Astrocyte (in vitro differentiated cells and primary cell): ENCODE measurements around the gene ZNF407. TPM values are rescaled to one million over a fixed set of nuclear protein-coding genes. Genes with fewer than 3 reads are reported as not detected.

Experiments
- DNase-seq: peaks from one replicate; pipeline ENCODE4 v3.0.0-alpha.2; 2010; ENCODE audit warnings: low read depth
- FAIRE-seq: peaks from 2 replicates; lab custom pipeline; 2011; peaks lifted over from hg19 to GRCh38; lab: Jason Lieb, UNC
- H2AFZ ChIP-seq: 2 replicates; pipeline ENCODE4 v1.6.0; 2012; ENCODE audit warnings: low read depth, low read length, inconsistent platforms
- H3K27ac ChIP-seq: 2 replicates; pipeline ENCODE4 v1.5.1; 2011; ENCODE audit warnings: low read depth, low read length, inconsistent platforms
- H3K27me3 ChIP-seq: 2 replicates; pipeline ENCODE4 v1.6.0; 2011; ENCODE audit warnings: low read length, inconsistent platforms; ENCODE audit not compliant: insufficient read depth
- H3K36me3 ChIP-seq: 2 replicates; pipeline ENCODE4 v1.5.1; 2011; ENCODE audit warnings: low read length, inconsistent platforms; ENCODE audit not compliant: insufficient read depth
- H3K4me1 ChIP-seq: 2 replicates; pipeline ENCODE4 v1.5.1; 2011; ENCODE audit warnings: low read length, inconsistent platforms; ENCODE audit not compliant: insufficient read depth
- H3K4me2 ChIP-seq: 2 replicates; pipeline ENCODE4 v1.6.0; 2012; ENCODE audit warnings: low read length, inconsistent platforms
- H3K4me3 ChIP-seq: 2 replicates; pipeline ENCODE4 v1.5.1; 2011; ENCODE audit warnings: low read depth, mild to moderate bottlenecking, low read length, inconsistent platforms; ENCODE audit not compliant: insufficient read depth
- H3K79me2 ChIP-seq: 2 replicates; pipeline ENCODE4 v1.6.0; 2012; ENCODE audit warnings: mild to moderate bottlenecking, low read length, inconsistent platforms; ENCODE audit not compliant: insufficient read depth
- H3K9ac ChIP-seq: 2 replicates; pipeline ENCODE4 v1.6.0; 2012; ENCODE audit warnings: mild to moderate bottlenecking, low read length, inconsistent platforms
- H3K9me3 ChIP-seq: 2 replicates; pipeline ENCODE4 v1.5.1; 2012; ENCODE audit warnings: low read depth, mild to moderate bottlenecking, low read length, inconsistent platforms; ENCODE audit not compliant: insufficient read depth
- H4K20me1 ChIP-seq: 2 replicates; pipeline ENCODE4 v1.6.0; 2012; ENCODE audit warnings: low read length, inconsistent platforms; ENCODE audit not compliant: insufficient read depth
- H3K27ac Mint-ChIP-seq: one replicate; pipeline ENCODE4 v1.8.0; 2021; ENCODE audit warnings: mild to moderate bottlenecking, mixed read lengths; ENCODE audit not compliant: unreplicated experiment
- H3K27me3 Mint-ChIP-seq: one replicate; pipeline ENCODE4 v1.8.0; 2021; ENCODE audit warnings: low read depth, mixed read lengths; ENCODE audit not compliant: unreplicated experiment
- H3K36me3 Mint-ChIP-seq: one replicate; pipeline ENCODE4 v1.8.0; 2021; ENCODE audit warnings: low read depth, mixed read lengths; ENCODE audit not compliant: unreplicated experiment
- H3K4me1 Mint-ChIP-seq: one replicate; pipeline ENCODE4 v1.8.0; 2021; ENCODE audit warnings: low read depth, mixed read lengths; ENCODE audit not compliant: unreplicated experiment
- H3K4me3 Mint-ChIP-seq: one replicate; pipeline ENCODE4 v1.8.0; 2021; ENCODE audit warnings: mild to moderate bottlenecking, moderate library complexity, mixed read lengths; ENCODE audit not compliant: unreplicated experiment
- H3K9me3 Mint-ChIP-seq: one replicate; pipeline ENCODE4 v1.8.0; 2021; ENCODE audit warnings: mild to moderate bottlenecking, mixed read lengths; ENCODE audit not compliant: unreplicated experiment
- EZH2 ChIP-seq: IDR thresholded peaks from 2 replicates; pipeline ENCODE4 v1.6.1; 2012; ENCODE audit warnings: mild to moderate bottlenecking, low read length, inconsistent platforms; ENCODE audit not compliant: insufficient read depth
- total RNA-seq: library from RNA; stranded (reverse); gene quantifications from 2 replicates; pipeline ENCODE4 v1.2.1, GENCODE V29; 2021
- TF ChIP-seq, protein P1 (sequence below): IDR thresholded peaks from 2 replicates; pipeline ENCODE4 v1.5.1; 2011; ENCODE audit warnings: low read depth, mild to moderate bottlenecking, inconsistent platforms, low read length, moderate library complexity; ENCODE audit not compliant: insufficient read depth

Gene ZNF407
- total RNA-seq, 1 donor from 2014 or later: 13.8 TPM

DNA sequence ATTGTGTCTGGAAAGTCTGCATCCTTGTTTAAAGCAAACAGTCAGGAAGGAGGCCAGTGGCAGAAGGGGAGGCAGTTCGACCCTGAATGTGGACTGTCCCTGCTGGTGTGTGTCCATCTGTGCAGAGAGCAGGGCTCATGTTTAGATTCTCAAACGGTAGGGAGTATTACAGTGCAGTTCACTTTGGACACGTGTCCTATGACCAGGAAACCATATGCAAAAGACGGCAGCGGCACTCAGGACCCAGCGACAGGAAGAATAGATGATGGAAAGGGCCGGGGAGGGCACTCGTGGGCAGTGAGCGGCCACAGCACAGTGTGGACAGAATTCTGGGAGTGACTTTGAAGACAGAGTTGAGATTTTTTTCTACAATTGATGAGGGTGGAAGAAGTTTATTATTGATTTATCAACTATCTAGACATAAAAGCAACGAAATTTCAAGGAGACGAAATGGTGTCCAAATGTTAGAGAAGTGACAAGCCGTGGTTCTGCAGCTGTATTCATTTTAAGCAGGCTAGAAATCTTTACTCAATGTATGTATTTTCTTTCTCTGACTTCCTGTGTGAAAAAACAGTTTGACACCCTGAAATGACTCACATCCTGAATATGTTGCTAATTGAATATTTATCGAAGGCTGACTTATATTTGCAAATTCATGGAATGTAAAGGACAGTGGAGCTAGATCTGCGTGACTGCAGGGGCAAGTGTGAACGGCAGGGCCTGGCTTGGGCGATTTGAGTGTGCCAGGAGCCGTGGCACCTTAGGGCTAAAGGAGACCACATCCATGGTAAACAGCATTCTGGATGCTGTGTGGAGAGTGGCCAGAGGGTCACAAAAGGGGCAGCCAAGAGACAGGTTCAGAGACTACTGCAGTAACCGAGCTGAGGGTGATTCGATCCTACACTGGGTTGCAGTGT lies 397.1 kb downstream of the ZNF407 start:
- peaks cover 26% of the 10 kb centered on the region for H3K4me1 Mint-ChIP-seq
- no peaks in the 10 kb centered on the region for H3K27me3 ChIP-seq
- H3K36me3 ChIP-seq: no peaks in the 10 kb centered on the region
- H3K27ac ChIP-seq: no peak overlapping the region
- peak overlapping the region; percentile 5 for H3K9ac ChIP-seq
- no peaks in the 10 kb centered on the region for H3K79me2 ChIP-seq
- H3K9me3 Mint-ChIP-seq: no peaks in the 10 kb centered on the region
- no peaks in the 10 kb centered on the region for H3K27me3 Mint-ChIP-seq
- no peaks in the 10 kb centered on the region for H3K9me3 ChIP-seq
- DNase-seq: peak; percentile 25
- no peaks in the 10 kb centered on the region for H3K36me3 Mint-ChIP-seq
- peak overlapping the region; percentile 70 for H3K27ac Mint-ChIP-seq
- H3K4me3 ChIP-seq: no peak overlapping the region
- no peaks in the 10 kb centered on the region for H4K20me1 ChIP-seq
- TF ChIP-seq EZH2: no peak
- TF ChIP-seq, protein P1, sequence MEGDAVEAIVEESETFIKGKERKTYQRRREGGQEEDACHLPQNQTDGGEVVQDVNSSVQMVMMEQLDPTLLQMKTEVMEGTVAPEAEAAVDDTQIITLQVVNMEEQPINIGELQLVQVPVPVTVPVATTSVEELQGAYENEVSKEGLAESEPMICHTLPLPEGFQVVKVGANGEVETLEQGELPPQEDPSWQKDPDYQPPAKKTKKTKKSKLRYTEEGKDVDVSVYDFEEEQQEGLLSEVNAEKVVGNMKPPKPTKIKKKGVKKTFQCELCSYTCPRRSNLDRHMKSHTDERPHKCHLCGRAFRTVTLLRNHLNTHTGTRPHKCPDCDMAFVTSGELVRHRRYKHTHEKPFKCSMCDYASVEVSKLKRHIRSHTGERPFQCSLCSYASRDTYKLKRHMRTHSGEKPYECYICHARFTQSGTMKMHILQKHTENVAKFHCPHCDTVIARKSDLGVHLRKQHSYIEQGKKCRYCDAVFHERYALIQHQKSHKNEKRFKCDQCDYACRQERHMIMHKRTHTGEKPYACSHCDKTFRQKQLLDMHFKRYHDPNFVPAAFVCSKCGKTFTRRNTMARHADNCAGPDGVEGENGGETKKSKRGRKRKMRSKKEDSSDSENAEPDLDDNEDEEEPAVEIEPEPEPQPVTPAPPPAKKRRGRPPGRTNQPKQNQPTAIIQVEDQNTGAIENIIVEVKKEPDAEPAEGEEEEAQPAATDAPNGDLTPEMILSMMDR: no peak
- peak overlapping the region; percentile 18 for H2AFZ ChIP-seq
- no peak for FAIRE-seq
- H3K4me2 ChIP-seq: peak overlapping the region; percentile 71
- H3K4me1 ChIP-seq: peaks cover 10% of the 10 kb centered on the region
- no peak overlapping the region for H3K4me3 Mint-ChIP-seq

DNA sequence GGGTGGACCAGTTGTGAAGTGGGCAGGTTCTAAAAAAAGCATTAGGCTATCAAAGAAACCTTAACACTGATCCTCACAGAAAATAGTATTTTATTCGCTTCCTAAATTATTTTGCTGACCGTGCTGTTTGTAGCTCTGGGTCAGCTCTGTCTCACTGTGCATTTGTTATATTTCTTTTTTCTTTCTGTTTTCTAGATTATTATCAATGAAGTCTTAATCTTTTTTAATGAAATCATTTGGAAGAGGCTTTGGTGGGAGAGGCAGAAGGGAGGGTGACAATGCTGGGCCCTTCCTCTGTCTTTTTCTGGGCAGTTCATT lies 397.7 kb downstream of the ZNF407 start:
- no peak for FAIRE-seq
- no peaks in the 10 kb centered on the region for H4K20me1 ChIP-seq
- no peaks in the 10 kb centered on the region for H3K79me2 ChIP-seq
- Mint-ChIP-seq H3K36me3 (no peaks in the 10 kb centered on the region), H3K4me1 (peaks cover 24% of the 10 kb centered on the region), H3K27me3 (no peaks in the 10 kb centered on the region), H3K4me3 (no peak overlapping the region), H3K27ac (peak overlapping the region; percentile 70), H3K9me3 (no peaks in the 10 kb centered on the region)
- H3K4me1 ChIP-seq: peaks cover 10% of the 10 kb centered on the region
- H2AFZ ChIP-seq: peak overlapping the region; percentile 18
- peak overlapping the region; percentile 71 for H3K4me2 ChIP-seq
- no peak for DNase-seq
- no peaks in the 10 kb centered on the region for H3K9me3 ChIP-seq
- H3K4me3 ChIP-seq: no peak overlapping the region
- H3K36me3 ChIP-seq: no peaks in the 10 kb centered on the region
- peak overlapping the region; percentile 5 for H3K9ac ChIP-seq
- TF ChIP-seq, protein P1: no peak
- TF ChIP-seq EZH2: no peak
- H3K27me3 ChIP-seq: no peaks in the 10 kb centered on the region
- no peak overlapping the region for H3K27ac ChIP-seq

DNA sequence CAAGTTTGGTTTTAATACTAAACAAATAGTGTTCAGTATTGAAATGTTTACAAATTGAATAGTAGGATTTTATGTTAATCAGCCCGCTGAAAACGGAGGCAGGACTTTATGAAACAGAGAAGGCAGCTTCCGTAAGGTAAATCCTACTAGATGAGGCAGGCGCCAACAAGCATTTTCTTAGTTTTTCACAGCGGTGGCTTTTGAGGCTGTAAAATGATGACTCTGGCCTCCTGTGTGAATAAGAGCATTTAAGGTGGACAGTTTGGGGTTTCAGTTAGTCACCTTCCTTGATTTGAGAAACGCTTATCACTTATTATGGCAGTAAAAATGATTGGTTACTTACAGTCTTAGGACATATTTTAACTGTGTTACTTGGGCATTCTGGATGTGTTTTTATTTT lies 398.4 kb downstream of the ZNF407 start:
- FAIRE-seq (no peak), DNase-seq (no peak)
- no peak overlapping the region for H3K27ac Mint-ChIP-seq
- no peak overlapping the region for H3K9ac ChIP-seq
- no peaks in the 10 kb centered on the region for H3K36me3 Mint-ChIP-seq
- H3K4me1 Mint-ChIP-seq: peaks cover 20% of the 10 kb centered on the region
- no peak overlapping the region for H3K4me3 ChIP-seq
- no peaks in the 10 kb centered on the region for H3K27me3 ChIP-seq
- H3K4me3 Mint-ChIP-seq: no peak overlapping the region
- no peak overlapping the region for H2AFZ ChIP-seq
- H3K9me3 ChIP-seq: no peaks in the 10 kb centered on the region
- no peaks in the 10 kb centered on the region for H4K20me1 ChIP-seq
- no peaks in the 10 kb centered on the region for H3K9me3 Mint-ChIP-seq
- TF ChIP-seq, protein P1: no peak
- TF ChIP-seq EZH2: no peak
- no peak overlapping the region for H3K27ac ChIP-seq
- no peaks in the 10 kb centered on the region for H3K27me3 Mint-ChIP-seq
- H3K4me2 ChIP-seq: no peak overlapping the region
- no peaks in the 10 kb centered on the region for H3K79me2 ChIP-seq
- H3K4me1 ChIP-seq: peaks cover 10% of the 10 kb centered on the region
- H3K36me3 ChIP-seq: no peaks in the 10 kb centered on the region
